ENCODE data around the gene TAX1BP3.

- no peak for TF ChIP-seq CTCF (IDR thresholded peaks at IDR 0.05; ENCODE audit: insufficient read depth, low read length)
- TF ChIP-seq SPI1 (IDR thresholded peaks at IDR 0.05; ENCODE audit: borderline replicate concordance, low read depth), result no peak
- TF ChIP-seq, protein P1, sequence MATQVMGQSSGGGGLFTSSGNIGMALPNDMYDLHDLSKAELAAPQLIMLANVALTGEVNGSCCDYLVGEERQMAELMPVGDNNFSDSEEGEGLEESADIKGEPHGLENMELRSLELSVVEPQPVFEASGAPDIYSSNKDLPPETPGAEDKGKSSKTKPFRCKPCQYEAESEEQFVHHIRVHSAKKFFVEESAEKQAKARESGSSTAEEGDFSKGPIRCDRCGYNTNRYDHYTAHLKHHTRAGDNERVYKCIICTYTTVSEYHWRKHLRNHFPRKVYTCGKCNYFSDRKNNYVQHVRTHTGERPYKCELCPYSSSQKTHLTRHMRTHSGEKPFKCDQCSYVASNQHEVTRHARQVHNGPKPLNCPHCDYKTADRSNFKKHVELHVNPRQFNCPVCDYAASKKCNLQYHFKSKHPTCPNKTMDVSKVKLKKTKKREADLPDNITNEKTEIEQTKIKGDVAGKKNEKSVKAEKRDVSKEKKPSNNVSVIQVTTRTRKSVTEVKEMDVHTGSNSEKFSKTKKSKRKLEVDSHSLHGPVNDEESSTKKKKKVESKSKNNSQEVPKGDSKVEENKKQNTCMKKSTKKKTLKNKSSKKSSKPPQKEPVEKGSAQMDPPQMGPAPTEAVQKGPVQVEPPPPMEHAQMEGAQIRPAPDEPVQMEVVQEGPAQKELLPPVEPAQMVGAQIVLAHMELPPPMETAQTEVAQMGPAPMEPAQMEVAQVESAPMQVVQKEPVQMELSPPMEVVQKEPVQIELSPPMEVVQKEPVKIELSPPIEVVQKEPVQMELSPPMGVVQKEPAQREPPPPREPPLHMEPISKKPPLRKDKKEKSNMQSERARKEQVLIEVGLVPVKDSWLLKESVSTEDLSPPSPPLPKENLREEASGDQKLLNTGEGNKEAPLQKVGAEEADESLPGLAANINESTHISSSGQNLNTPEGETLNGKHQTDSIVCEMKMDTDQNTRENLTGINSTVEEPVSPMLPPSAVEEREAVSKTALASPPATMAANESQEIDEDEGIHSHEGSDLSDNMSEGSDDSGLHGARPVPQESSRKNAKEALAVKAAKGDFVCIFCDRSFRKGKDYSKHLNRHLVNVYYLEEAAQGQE (IDR thresholded peaks at IDR 0.05; ENCODE audit: insufficient replicate concordance, low read depth), result no peak
- no peak for TF ChIP-seq POLR2AphosphoS5 (IDR thresholded peaks at IDR 0.05; ENCODE audit: low read depth)
Measured at GRCh38 chr17:3681057-3681456, 12.7 kb upstream of the TAX1BP3 start.
